OCI-LY1 (cell line): ENCODE measurements around the gene RBM20.

Experiments
- H2AFZ ChIP-seq: fragments of 200-600 bp; sonication (generic), shearing (Covaris generic); 2 replicates; pipeline ENCODE4 v1.6.0; 2014; ENCODE audit warnings: antibody characterized with exemption, mild to moderate bottlenecking, low read length
- H3F3A ChIP-seq: fragments of 200-600 bp; sonication (generic), shearing (Covaris generic); 2 replicates; pipeline ENCODE4 v1.6.0; 2014; ENCODE audit warnings: mild to moderate bottlenecking, antibody characterized with exemption, low read length, moderate library complexity; ENCODE audit not compliant: insufficient read depth
- H3K27ac ChIP-seq: fragments of 200-600 bp; sonication (generic); 2 replicates; pipeline ENCODE4 v1.5.1; 2014; ENCODE audit warnings: low read length, mixed run types, mild to moderate bottlenecking, low read depth; ENCODE audit not compliant: poor library complexity, severe bottlenecking
- H3K27me3 ChIP-seq: fragments of 200-600 bp; sonication (generic); 2 replicates; pipeline ENCODE4 v1.6.0; 2014; ENCODE audit warnings: antibody characterized with exemption, mild to moderate bottlenecking, low read length, moderate library complexity; ENCODE audit not compliant: insufficient read depth
- H3K36me3 ChIP-seq: fragments of 200-600 bp; sonication (generic); 2 replicates; pipeline ENCODE4 v1.6.1; 2014; ENCODE audit warnings: mild to moderate bottlenecking, antibody characterized with exemption, low read length, moderate library complexity, mixed read lengths; ENCODE audit not compliant: insufficient read depth
- H3K4me1 ChIP-seq: fragments of 200-600 bp; sonication (generic); 2 replicates; pipeline ENCODE4 v1.5.1; 2014; ENCODE audit warnings: mild to moderate bottlenecking, low read length, moderate library complexity; ENCODE audit not compliant: insufficient read depth, severe bottlenecking
- H3K4me2 ChIP-seq: fragments of 200-600 bp; sonication (generic), shearing (Covaris generic); 2 replicates; pipeline ENCODE4 v1.6.1; 2014; ENCODE audit warnings: low read length
- H3K4me3 ChIP-seq: fragments of 200-600 bp; sonication (generic); 2 replicates; pipeline ENCODE4 v1.5.1; 2014; ENCODE audit warnings: low read length, low read depth, mild to moderate bottlenecking, mixed read lengths; ENCODE audit not compliant: poor library complexity, severe bottlenecking
- H3K79me2 ChIP-seq: fragments of 200-600 bp; shearing (Covaris generic); 2 replicates; pipeline ENCODE4 v1.6.1; 2016; ENCODE audit warnings: mixed run types, low read length, mixed read lengths; ENCODE audit not compliant: insufficient read depth
- H3K9ac ChIP-seq: fragments of 200-600 bp; sonication (generic), shearing (Covaris generic); 2 replicates; pipeline ENCODE4 v1.6.1; 2014; ENCODE audit warnings: mild to moderate bottlenecking, low read length, mixed read lengths
- H3K9me2 ChIP-seq: fragments of 200-600 bp; sonication (generic), shearing (Covaris generic); 2 replicates; pipeline ENCODE4 v1.6.1; 2014; ENCODE audit warnings: low read depth, mild to moderate bottlenecking, low read length, mixed read lengths
- H3K9me3 ChIP-seq: fragments of 200-600 bp; shearing (Covaris generic); 2 replicates; pipeline ENCODE4 v1.6.1; 2014; ENCODE audit warnings: low read length, mixed read lengths
- H4K20me1 ChIP-seq: fragments of 200-600 bp; sonication (generic), shearing (Covaris generic); 2 replicates; pipeline ENCODE4 v1.6.0; 2016; ENCODE audit warnings: mild to moderate bottlenecking, low read length; ENCODE audit not compliant: insufficient read depth
- CTCF ChIP-seq: fragments of 200-600 bp; sonication (generic), shearing (Covaris generic); IDR thresholded peaks from 2 replicates; pipeline ENCODE4 v1.5.1; 2017; ENCODE audit warnings: mild to moderate bottlenecking, antibody characterized with exemption, low read length, moderate library complexity, mixed read lengths
- EZH2 ChIP-seq: fragments of 200-600 bp; sonication (generic), shearing (Covaris generic); IDR thresholded peaks from 2 replicates; pipeline ENCODE4 v1.8.0; 2017; ENCODE audit warnings: borderline replicate concordance, mixed run types, mild to moderate bottlenecking, antibody characterized with exemption, low read length, moderate library complexity, mixed read lengths

RBM20 gene

GRCh38 chr10:110806335-110806734 lies 162.2 kb downstream of the RBM20 start:
- no peak overlapping the region for H2AFZ ChIP-seq

DNA sequence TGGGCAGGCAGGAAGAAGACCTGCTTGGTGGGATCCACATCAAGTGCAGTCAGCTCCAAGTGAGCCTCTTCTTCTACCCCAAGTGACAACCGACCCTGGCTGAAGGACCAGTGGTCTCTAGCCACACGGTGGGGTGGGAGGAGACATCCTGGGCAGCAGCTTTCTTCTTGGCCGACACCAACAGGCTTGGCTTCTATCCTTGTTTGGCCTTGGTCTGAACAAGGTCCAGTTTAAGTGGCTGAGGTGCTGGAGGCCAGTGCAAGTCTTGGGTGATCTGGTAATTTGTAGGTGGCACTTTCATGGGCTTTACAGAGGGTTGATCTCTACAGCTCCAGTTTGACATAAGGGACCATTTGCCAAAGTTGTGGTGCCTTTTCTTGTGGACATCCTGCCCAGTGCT lies 164.0 kb downstream of the RBM20 start:
- Histone ChIP-seq H3K9me3 (no peaks in the 10 kb centered on the region), H3K9ac (no peak overlapping the region), H3K79me2 (no peaks in the 10 kb centered on the region), H3K9me2 (no peaks in the 10 kb centered on the region), H3K4me1 (peaks cover 25% of the 10 kb centered on the region), H3K27ac (no peak overlapping the region), H2AFZ (no peak overlapping the region), H4K20me1 (no peaks in the 10 kb centered on the region), H3K4me2 (no peak overlapping the region), H3K4me3 (no peak overlapping the region), H3K36me3 (no peaks in the 10 kb centered on the region), H3F3A (no peaks in the 10 kb centered on the region; the same call in 1 of the 2 replicates), H3K27me3 (no peaks in the 10 kb centered on the region)
- TF ChIP-seq CTCF: no peak
- TF ChIP-seq EZH2: no peak

More at GRCh38 chr10:110806335-110806734, 162.2 kb downstream of the RBM20 start:
- no peak overlapping the region for H3K9ac ChIP-seq
- no peaks in the 10 kb centered on the region for H3K9me3 ChIP-seq
- TF ChIP-seq CTCF: no peak
- no peak for TF ChIP-seq EZH2
- no peaks in the 10 kb centered on the region for H3K79me2 ChIP-seq
- no peaks in the 10 kb centered on the region for H3K27me3 ChIP-seq
- no peak overlapping the region for H3K4me3 ChIP-seq
- no peak overlapping the region for H3K27ac ChIP-seq
- peaks cover 39% of the 10 kb centered on the region for H3K4me1 ChIP-seq
- H3F3A ChIP-seq: no peaks in the 10 kb centered on the region; the same call in 1 of the 2 replicates
- no peaks in the 10 kb centered on the region for H3K9me2 ChIP-seq
- no peaks in the 10 kb centered on the region for H4K20me1 ChIP-seq
- no peak overlapping the region for H3K4me2 ChIP-seq
- H3K36me3 ChIP-seq: no peaks in the 10 kb centered on the region

GRCh38 chr10:110808615-110809014 lies 164.5 kb downstream of the RBM20 start:
- no peaks in the 10 kb centered on the region for H3K27me3 ChIP-seq
- no peaks in the 10 kb centered on the region for H4K20me1 ChIP-seq
- no peaks in the 10 kb centered on the region for H3F3A ChIP-seq
- no peak overlapping the region for H2AFZ ChIP-seq
- no peaks in the 10 kb centered on the region for H3K9me3 ChIP-seq
- no peak overlapping the region for H3K27ac ChIP-seq
- H3K4me3 ChIP-seq: no peak overlapping the region
- H3K9me2 ChIP-seq: no peaks in the 10 kb centered on the region
- H3K9ac ChIP-seq: no peak overlapping the region
- no peaks in the 10 kb centered on the region for H3K36me3 ChIP-seq
- H3K79me2 ChIP-seq: no peaks in the 10 kb centered on the region
- H3K4me2 ChIP-seq: no peak overlapping the region
- TF ChIP-seq EZH2 (no peak), CTCF (no peak)
- peaks cover 20% of the 10 kb centered on the region for H3K4me1 ChIP-seq
